OCI-LY1 (cell line): ENCODE data around the gene BUB1B.

Experiments used
- H2AFZ ChIP-seq: fragments of 200-600 bp; sonication (generic), shearing (Covaris generic); 2 replicates; pipeline ENCODE4 v1.6.0; 2014; ENCODE audit warnings: antibody characterized with exemption, mild to moderate bottlenecking, low read length
- H3F3A ChIP-seq: fragments of 200-600 bp; sonication (generic), shearing (Covaris generic); 2 replicates; pipeline ENCODE4 v1.6.0; 2014; ENCODE audit warnings: mild to moderate bottlenecking, antibody characterized with exemption, low read length, moderate library complexity; ENCODE audit not compliant: insufficient read depth
- H3K27ac ChIP-seq: fragments of 200-600 bp; sonication (generic); 2 replicates; pipeline ENCODE4 v1.5.1; 2014; ENCODE audit warnings: low read length, mixed run types, mild to moderate bottlenecking, low read depth; ENCODE audit not compliant: poor library complexity, severe bottlenecking
- H3K27me3 ChIP-seq: fragments of 200-600 bp; sonication (generic); 2 replicates; pipeline ENCODE4 v1.6.0; 2014; ENCODE audit warnings: antibody characterized with exemption, mild to moderate bottlenecking, low read length, moderate library complexity; ENCODE audit not compliant: insufficient read depth
- H3K36me3 ChIP-seq: fragments of 200-600 bp; sonication (generic); 2 replicates; pipeline ENCODE4 v1.6.1; 2014; ENCODE audit warnings: mild to moderate bottlenecking, antibody characterized with exemption, low read length, moderate library complexity, mixed read lengths; ENCODE audit not compliant: insufficient read depth
- H3K4me1 ChIP-seq: fragments of 200-600 bp; sonication (generic); 2 replicates; pipeline ENCODE4 v1.5.1; 2014; ENCODE audit warnings: mild to moderate bottlenecking, low read length, moderate library complexity; ENCODE audit not compliant: insufficient read depth, severe bottlenecking
- H3K4me2 ChIP-seq: fragments of 200-600 bp; sonication (generic), shearing (Covaris generic); 2 replicates; pipeline ENCODE4 v1.6.1; 2014; ENCODE audit warnings: low read length
- H3K4me3 ChIP-seq: fragments of 200-600 bp; sonication (generic); 2 replicates; pipeline ENCODE4 v1.5.1; 2014; ENCODE audit warnings: low read length, low read depth, mild to moderate bottlenecking, mixed read lengths; ENCODE audit not compliant: poor library complexity, severe bottlenecking
- H3K79me2 ChIP-seq: fragments of 200-600 bp; shearing (Covaris generic); 2 replicates; pipeline ENCODE4 v1.6.1; 2016; ENCODE audit warnings: mixed run types, low read length, mixed read lengths; ENCODE audit not compliant: insufficient read depth
- H3K9ac ChIP-seq: fragments of 200-600 bp; sonication (generic), shearing (Covaris generic); 2 replicates; pipeline ENCODE4 v1.6.1; 2014; ENCODE audit warnings: mild to moderate bottlenecking, low read length, mixed read lengths
- H3K9me2 ChIP-seq: fragments of 200-600 bp; sonication (generic), shearing (Covaris generic); 2 replicates; pipeline ENCODE4 v1.6.1; 2014; ENCODE audit warnings: low read depth, mild to moderate bottlenecking, low read length, mixed read lengths
- H3K9me3 ChIP-seq: fragments of 200-600 bp; shearing (Covaris generic); 2 replicates; pipeline ENCODE4 v1.6.1; 2014; ENCODE audit warnings: low read length, mixed read lengths
- H4K20me1 ChIP-seq: fragments of 200-600 bp; sonication (generic), shearing (Covaris generic); 2 replicates; pipeline ENCODE4 v1.6.0; 2016; ENCODE audit warnings: mild to moderate bottlenecking, low read length; ENCODE audit not compliant: insufficient read depth
- CTCF ChIP-seq: fragments of 200-600 bp; sonication (generic), shearing (Covaris generic); IDR thresholded peaks from 2 replicates; pipeline ENCODE4 v1.5.1; 2017; ENCODE audit warnings: mild to moderate bottlenecking, antibody characterized with exemption, low read length, moderate library complexity, mixed read lengths
- EZH2 ChIP-seq: fragments of 200-600 bp; sonication (generic), shearing (Covaris generic); IDR thresholded peaks from 2 replicates; pipeline ENCODE4 v1.8.0; 2017; ENCODE audit warnings: borderline replicate concordance, mixed run types, mild to moderate bottlenecking, antibody characterized with exemption, low read length, moderate library complexity, mixed read lengths

The BUB1B gene

GRCh38 chr15:40219801-40220200, 58.9 kb downstream of the BUB1B start:
- no peaks in the 10 kb centered on the region for H4K20me1 ChIP-seq
- no peak overlapping the region for H2AFZ ChIP-seq
- TF ChIP-seq EZH2: no peak
- TF ChIP-seq CTCF: no peak
- H3K4me2 ChIP-seq: no peak overlapping the region
- H3K4me3 ChIP-seq: no peak overlapping the region
- no peak overlapping the region for H3K27ac ChIP-seq
- no peaks in the 10 kb centered on the region for H3K4me1 ChIP-seq
- H3K9ac ChIP-seq: no peak overlapping the region
- peaks cover 91% of the 10 kb centered on the region for H3K36me3 ChIP-seq
- no peaks in the 10 kb centered on the region for H3K9me3 ChIP-seq
- H3K9me2 ChIP-seq: no peaks in the 10 kb centered on the region
- no peaks in the 10 kb centered on the region for H3K79me2 ChIP-seq
- H3F3A ChIP-seq: no peaks in the 10 kb centered on the region
- no peaks in the 10 kb centered on the region for H3K27me3 ChIP-seq

- H3K36me3 ChIP-seq: peaks cover 97% of the 10 kb centered on the region
- no peak for TF ChIP-seq CTCF
- TF ChIP-seq EZH2: no peak
- no peaks in the 10 kb centered on the region for H3K79me2 ChIP-seq
These were observed 61.3 kb downstream of the BUB1B start for GRCh38 chr15:40222131-40222530.

GRCh38 chr15:40226736-40227135, 65.9 kb downstream of the BUB1B start:
- H3K9me2 ChIP-seq: no peaks in the 10 kb centered on the region
- H3K4me2 ChIP-seq: no peak overlapping the region
- no peaks in the 10 kb centered on the region for H3K4me1 ChIP-seq
- H3K36me3 ChIP-seq: peaks cover 93% of the 10 kb centered on the region
- H3K27me3 ChIP-seq: no peaks in the 10 kb centered on the region
- H3K9ac ChIP-seq: no peak overlapping the region
- TF ChIP-seq EZH2: no peak
- TF ChIP-seq CTCF: no peak
- H4K20me1 ChIP-seq: no peaks in the 10 kb centered on the region
- no peaks in the 10 kb centered on the region for H3K79me2 ChIP-seq
- no peak overlapping the region for H3K27ac ChIP-seq
- H3K4me3 ChIP-seq: no peak overlapping the region
- no peaks in the 10 kb centered on the region for H3K9me3 ChIP-seq
- H2AFZ ChIP-seq: no peak overlapping the region
- H3F3A ChIP-seq: no peaks in the 10 kb centered on the region

More at GRCh38 chr15:40222131-40222530, 61.3 kb downstream of the BUB1B start:
- Histone ChIP-seq H3K4me3 (no peak overlapping the region), H3F3A (no peaks in the 10 kb centered on the region), H2AFZ (no peak overlapping the region), H3K9me3 (no peaks in the 10 kb centered on the region), H3K27ac (no peak overlapping the region), H3K27me3 (no peaks in the 10 kb centered on the region), H3K9ac (no peak overlapping the region), H3K9me2 (no peaks in the 10 kb centered on the region), H4K20me1 (no peaks in the 10 kb centered on the region), H3K4me2 (no peak overlapping the region), H3K4me1 (no peaks in the 10 kb centered on the region)
